Measurements from ENCODE around the gene TVP23A. TPM values are rescaled to one million over a fixed set of nuclear protein-coding genes. Genes with fewer than 3 reads are reported as not detected.

TVP23A gene
- polyA plus RNA-seq, 1 of the 3 experiments (the other 2 are of a cell fraction) = 0.35 TPM

DNA sequence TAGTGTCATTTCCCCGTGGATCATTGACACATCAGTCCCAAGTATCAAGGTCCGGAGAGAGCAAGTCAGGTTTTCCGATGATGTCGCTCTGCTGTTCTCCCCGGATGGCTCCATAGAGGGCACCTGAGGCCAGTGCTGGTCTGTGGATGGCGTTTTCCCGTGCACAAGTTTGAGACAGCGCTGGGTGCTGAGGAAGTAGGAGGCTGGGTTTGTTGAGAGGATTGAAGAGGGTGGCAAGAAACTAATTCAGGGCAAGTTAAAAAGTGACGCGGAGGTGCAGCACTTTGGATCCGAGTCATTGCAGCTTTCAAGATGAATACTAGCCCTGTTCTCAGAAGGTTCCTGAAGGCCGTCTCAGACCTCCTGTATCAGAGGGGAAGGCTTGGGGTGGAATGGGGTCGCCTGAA, 67.3 kb downstream of the TVP23A start:
- POLR2A ChIA-PET = no interaction called here

DNA sequence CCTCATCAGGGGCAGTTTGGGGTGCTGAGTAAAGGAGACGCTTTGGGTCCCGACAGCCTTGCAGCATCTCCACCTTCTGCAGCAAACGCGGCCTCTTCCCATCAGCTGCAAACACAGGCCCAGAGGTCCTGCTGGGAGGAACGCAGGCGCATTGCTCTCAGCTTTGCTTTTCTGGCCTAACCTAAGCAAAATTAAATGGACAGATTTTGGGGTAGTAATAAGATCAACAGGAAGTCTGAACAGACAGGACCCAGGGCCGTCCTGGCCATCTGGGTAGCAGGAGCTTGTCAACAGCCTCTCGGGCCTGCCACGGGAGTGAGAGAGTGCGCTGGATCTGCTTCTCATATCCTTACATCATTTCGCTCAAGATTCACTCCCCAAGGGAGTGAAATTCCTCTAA, 67.8 kb downstream of the TVP23A start:
- peak overlapping the region in 1 of 2 experiments; percentile 84; a peak in 2 of 4 replicates for H3K27ac ChIP-seq (ENCODE audit: low read depth in 2 of 2, low read length in 1 of 2)
- H3K36me3 ChIP-seq (replicated peaks in 1 of 2; ENCODE audit: control insufficient read depth in 1 of 2, insufficient read depth in 2 of 2, low read length in 1 of 2) = peaks cover 4 to 23% of the 10 kb centered on the region in 2 experiments
- no peak overlapping the region for H2AFZ ChIP-seq (ENCODE audit: low read depth)
- ChIA-PET CTCF (interaction anchor here (0.8 to 4.8 kb wide), 2 partner anchors 25 to 167 kb away, joined by 3 to 29 read pairs; no protein-coding TSS in a partner anchor), POLR2A (interaction anchor here (0.6 kb wide), 1 partner anchor 216 kb away, joined by 3 read pairs; no protein-coding TSS in a partner anchor)
- peaks cover 18% of the 10 kb centered on the region for H3F3A ChIP-seq (replicated peaks; ENCODE audit: insufficient read depth)
- TF ChIP-seq EP300 (IDR thresholded peaks at IDR 0.05; ENCODE audit: borderline replicate concordance in 1 of 2, low read depth in 1 of 2, low read length in 1 of 2) = 0 out of 4 replicates have a peak, but pooled peaks of 1 of the 2 experiments have one; percentile 5
- peak; percentile 22 for TF ChIP-seq CHD2 (IDR thresholded peaks at IDR 0.05; ENCODE audit: low read length, partially characterized antibody)
- no peak for TF ChIP-seq RXRA (IDR thresholded peaks at IDR 0.05; ENCODE audit: borderline replicate concordance, low read depth)
- TF ChIP-seq, protein P1, sequence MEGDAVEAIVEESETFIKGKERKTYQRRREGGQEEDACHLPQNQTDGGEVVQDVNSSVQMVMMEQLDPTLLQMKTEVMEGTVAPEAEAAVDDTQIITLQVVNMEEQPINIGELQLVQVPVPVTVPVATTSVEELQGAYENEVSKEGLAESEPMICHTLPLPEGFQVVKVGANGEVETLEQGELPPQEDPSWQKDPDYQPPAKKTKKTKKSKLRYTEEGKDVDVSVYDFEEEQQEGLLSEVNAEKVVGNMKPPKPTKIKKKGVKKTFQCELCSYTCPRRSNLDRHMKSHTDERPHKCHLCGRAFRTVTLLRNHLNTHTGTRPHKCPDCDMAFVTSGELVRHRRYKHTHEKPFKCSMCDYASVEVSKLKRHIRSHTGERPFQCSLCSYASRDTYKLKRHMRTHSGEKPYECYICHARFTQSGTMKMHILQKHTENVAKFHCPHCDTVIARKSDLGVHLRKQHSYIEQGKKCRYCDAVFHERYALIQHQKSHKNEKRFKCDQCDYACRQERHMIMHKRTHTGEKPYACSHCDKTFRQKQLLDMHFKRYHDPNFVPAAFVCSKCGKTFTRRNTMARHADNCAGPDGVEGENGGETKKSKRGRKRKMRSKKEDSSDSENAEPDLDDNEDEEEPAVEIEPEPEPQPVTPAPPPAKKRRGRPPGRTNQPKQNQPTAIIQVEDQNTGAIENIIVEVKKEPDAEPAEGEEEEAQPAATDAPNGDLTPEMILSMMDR (IDR thresholded peaks at IDR 0.05) = no peak
- peaks cover 12 to 31% of the 10 kb centered on the region in 2 experiments; a peak in 3 of 4 replicates for H3K4me1 ChIP-seq (ENCODE audit: control insufficient read depth in 1 of 2, insufficient read depth in 2 of 2, low read depth in 1 of 2, low read length in 1 of 2)
- peak; percentile 72 for DNase-seq
- H3K9me2 ChIP-seq = no peaks in the 10 kb centered on the region
- no peak overlapping the region for H3K4me2 ChIP-seq
- no peak overlapping the region for H3K4me3 ChIP-seq (ENCODE audit: low read depth in 2 of 2, low read length in 1 of 2)
- no peaks in the 10 kb centered on the region for H3K9me3 ChIP-seq
- H3K27me3 ChIP-seq (ENCODE audit: insufficient read depth) = no peaks in the 10 kb centered on the region
- H3K79me2 ChIP-seq (ENCODE audit: insufficient read depth) = no peaks in the 10 kb centered on the region
- 84% methylated on average over 11 of the region's 11 CpGs for WGBS (ENCODE audit: low lambda C conversion rate)
- H3K9ac ChIP-seq = no peak overlapping the region
- H4K20me1 ChIP-seq (ENCODE audit: insufficient read depth) = no peaks in the 10 kb centered on the region

More for the DNA sequence above, 67.3 kb downstream of the TVP23A start:
- no peaks in the 10 kb centered on the region for H3K9me3 ChIP-seq
- no peaks in the 10 kb centered on the region for H3K27me3 ChIP-seq (ENCODE audit: insufficient read depth)
- H3K4me3 ChIP-seq (ENCODE audit: low read depth in 2 of 2, low read length in 1 of 2) = no peak overlapping the region
- H3K4me2 ChIP-seq = no peak overlapping the region
- no peak for TF ChIP-seq RCOR1 (IDR thresholded peaks at IDR 0.05; ENCODE audit: low read length)
- peak; percentile 37; the same call in 1 of the 2 replicates for TF ChIP-seq RAD21 (IDR thresholded peaks at IDR 0.05; ENCODE audit: low read length)
- no peaks in the 10 kb centered on the region for H3K9me2 ChIP-seq
- CTCF ChIA-PET = interaction anchor here (4.8 kb wide), 1 partner anchor 167 kb away, joined by 29 read pairs; no protein-coding TSS in a partner anchor
- H3K27ac ChIP-seq (ENCODE audit: low read depth in 2 of 2, low read length in 1 of 2) = peak overlapping the region in 1 of 2 experiments; percentile 84; a peak in 2 of 4 replicates
- H4K20me1 ChIP-seq (ENCODE audit: insufficient read depth) = no peaks in the 10 kb centered on the region
- peaks cover 13 to 26% of the 10 kb centered on the region in 2 experiments; a peak in 2 of 4 replicates for H3K4me1 ChIP-seq (ENCODE audit: control insufficient read depth in 1 of 2, insufficient read depth in 2 of 2, low read depth in 1 of 2, low read length in 1 of 2)
- 82% methylated on average over 13 of the region's 13 CpGs for WGBS (ENCODE audit: low lambda C conversion rate)
- no peak overlapping the region for H2AFZ ChIP-seq (ENCODE audit: low read depth)
- peaks cover 4 to 23% of the 10 kb centered on the region in 2 experiments for H3K36me3 ChIP-seq (replicated peaks in 1 of 2; ENCODE audit: control insufficient read depth in 1 of 2, insufficient read depth in 2 of 2, low read length in 1 of 2)
- no peak overlapping the region for H3K9ac ChIP-seq
- peak; percentile 51 for DNase-seq
- peaks cover 20% of the 10 kb centered on the region for H3F3A ChIP-seq (replicated peaks; ENCODE audit: insufficient read depth)
- H3K79me2 ChIP-seq (ENCODE audit: insufficient read depth) = no peaks in the 10 kb centered on the region

DNA sequence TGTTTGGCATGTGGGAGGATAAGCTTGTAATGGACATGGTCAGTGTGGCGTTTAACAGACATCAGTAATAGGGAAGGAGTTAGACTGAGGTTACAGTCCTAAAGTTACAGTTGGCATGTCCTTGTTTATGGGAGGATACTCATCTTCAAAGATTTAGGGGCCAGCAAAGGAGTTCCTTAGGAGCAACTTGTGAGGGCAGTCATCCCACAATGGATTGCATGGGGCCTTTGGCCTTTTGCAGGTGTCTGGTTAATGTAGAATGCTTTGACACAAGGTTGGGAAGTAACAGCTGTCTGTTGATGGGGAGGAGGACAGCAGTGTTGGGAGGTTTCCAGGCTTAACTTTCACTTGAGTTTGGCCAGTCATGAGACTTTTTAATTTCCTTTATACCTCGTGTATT, 72.8 kb downstream of the TVP23A start:
- CTCF ChIA-PET = interaction anchor here (0.9 to 1.8 kb wide), 2 partner anchors 173 to 233 kb away, joined by 3 to 6 read pairs; no protein-coding TSS in a partner anchor
- DNase-seq = no peak
- peaks cover 0 to 23% of the 10 kb centered on the region in 2 experiments for H3K36me3 ChIP-seq (replicated peaks in 1 of 2; ENCODE audit: control insufficient read depth in 1 of 2, insufficient read depth in 2 of 2, low read length in 1 of 2)
- no peak overlapping the region for H3K9ac ChIP-seq
- no peak overlapping the region for H2AFZ ChIP-seq (ENCODE audit: low read depth)
- POLR2A ChIA-PET = interaction anchor here (0.9 kb wide), 1 partner anchor 204 kb away, joined by 4 read pairs; no protein-coding TSS in a partner anchor
- no peak overlapping the region for H3K4me3 ChIP-seq (ENCODE audit: low read depth in 2 of 2, low read length in 1 of 2)
- TF ChIP-seq SIN3A (IDR thresholded peaks at IDR 0.05; ENCODE audit: borderline replicate concordance, low read depth, low read length) (no peak), EP300 (IDR thresholded peaks at IDR 0.05; ENCODE audit: borderline replicate concordance in 1 of 2, low read depth in 1 of 2, low read length in 1 of 2) (no peak), RCOR1 (IDR thresholded peaks at IDR 0.05; ENCODE audit: low read length) (no peak), RXRA (IDR thresholded peaks at IDR 0.05; ENCODE audit: borderline replicate concordance, low read depth) (no peak), TEAD4 (IDR thresholded peaks at IDR 0.05; ENCODE audit: borderline replicate concordance, insufficient read depth) (no peak), POLR2AphosphoS5 (IDR thresholded peaks at IDR 0.05; ENCODE audit: low read depth, low read length) (no peak)
- TF ChIP-seq, protein P2, sequence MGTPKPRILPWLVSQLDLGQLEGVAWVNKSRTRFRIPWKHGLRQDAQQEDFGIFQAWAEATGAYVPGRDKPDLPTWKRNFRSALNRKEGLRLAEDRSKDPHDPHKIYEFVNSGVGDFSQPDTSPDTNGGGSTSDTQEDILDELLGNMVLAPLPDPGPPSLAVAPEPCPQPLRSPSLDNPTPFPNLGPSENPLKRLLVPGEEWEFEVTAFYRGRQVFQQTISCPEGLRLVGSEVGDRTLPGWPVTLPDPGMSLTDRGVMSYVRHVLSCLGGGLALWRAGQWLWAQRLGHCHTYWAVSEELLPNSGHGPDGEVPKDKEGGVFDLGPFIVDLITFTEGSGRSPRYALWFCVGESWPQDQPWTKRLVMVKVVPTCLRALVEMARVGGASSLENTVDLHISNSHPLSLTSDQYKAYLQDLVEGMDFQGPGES (IDR thresholded peaks at IDR 0.05; ENCODE audit: low read depth, low read length) = no peak
- H3K27ac ChIP-seq (ENCODE audit: low read depth in 2 of 2, low read length in 1 of 2) = peak overlapping the region in 1 of 2 experiments; percentile 80; a peak in 2 of 4 replicates
- no peaks in the 10 kb centered on the region for H3K9me3 ChIP-seq
- H3K4me1 ChIP-seq (ENCODE audit: control insufficient read depth in 1 of 2, insufficient read depth in 2 of 2, low read depth in 1 of 2, low read length in 1 of 2) = peaks cover 5 to 43% of the 10 kb centered on the region in 2 experiments; a peak in 3 of 4 replicates
- H3F3A ChIP-seq (replicated peaks; ENCODE audit: insufficient read depth) = peaks cover 15% of the 10 kb centered on the region
- no peaks in the 10 kb centered on the region for H3K27me3 ChIP-seq (ENCODE audit: insufficient read depth)
- no peaks in the 10 kb centered on the region for H4K20me1 ChIP-seq (ENCODE audit: insufficient read depth)
- no peak overlapping the region for H3K4me2 ChIP-seq
- no peaks in the 10 kb centered on the region for H3K9me2 ChIP-seq
- H3K79me2 ChIP-seq (ENCODE audit: insufficient read depth) = peaks cover 11% of the 10 kb centered on the region
- 75% methylated on average over 2 of the region's 2 CpGs for WGBS (ENCODE audit: low lambda C conversion rate)
